GM21737 (cell line): ENCODE results near the gene EML1.
"Not testable (repeated sequence)": the region's sequence is repeated elsewhere in the genome, so short reads cannot be mapped to it uniquely, and the experiment has no call there.

Experiments used
- ATAC-seq: cut with Tn5 transposase; IDR thresholded peaks from one replicate; pipeline ENCODE4 v1.9.1; 2021; ENCODE audit warnings: mild to moderate bottlenecking, moderate library complexity; ENCODE audit not compliant: unreplicated experiment

EML1 gene

GRCh38 chr14:99755068-99755405 is 38.2 kb upstream of the EML1 start:
- no peak for ATAC-seq

GRCh38 chr14:99755629-99756603 is 37.3 kb upstream of the EML1 start:
- no peak for ATAC-seq

- no peak for ATAC-seq
Observed at GRCh38 chr14:99756796-99757195, 36.4 kb upstream of the EML1 start.

GRCh38 chr14:99757331-99758070 is 35.7 kb upstream of the EML1 start:
- ATAC-seq = no peak

GRCh38 chr14:99758121-99758821 is 34.9 kb upstream of the EML1 start:
- ATAC-seq = no peak

GRCh38 chr14:99758872-99759545 is 34.2 kb upstream of the EML1 start:
- no peak for ATAC-seq

- ATAC-seq = no peak
Observed at GRCh38 chr14:99759546-99759925, 33.7 kb upstream of the EML1 start.

- ATAC-seq = no peak
Observed at GRCh38 chr14:99760817-99761216, 32.4 kb upstream of the EML1 start.

- ATAC-seq = not testable (repeated sequence)
Observed at GRCh38 chr14:99762911-99763310, 30.3 kb upstream of the EML1 start.

GRCh38 chr14:99763527-99764221 is 29.5 kb upstream of the EML1 start:
- ATAC-seq = no peak

GRCh38 chr14:99764222-99764706 is 28.9 kb upstream of the EML1 start:
- no peak for ATAC-seq

GRCh38 chr14:99768381-99768780 is 24.8 kb upstream of the EML1 start:
- ATAC-seq = no peak

GRCh38 chr14:99769123-99769522 is 24.1 kb upstream of the EML1 start:
- ATAC-seq = no peak

- no peak for ATAC-seq
Observed at GRCh38 chr14:99769799-99770198, 23.4 kb upstream of the EML1 start.

- no peak for ATAC-seq
Observed at GRCh38 chr14:99772371-99773283, 20.6 kb upstream of the EML1 start.

GRCh38 chr14:99773521-99774497 is 19.4 kb upstream of the EML1 start:
- no peak for ATAC-seq

- no peak for ATAC-seq
Observed at GRCh38 chr14:99774556-99775307, 18.5 kb upstream of the EML1 start.
